NCI-H82 treated with DMSO at 0.1 percent for 48 hours (cell line): ENCODE measurements around the gene PIGC.
A peak's percentile ranks its signal among the peaks of the same experiment; 100 is the strongest.
"Not testable (repeated sequence)": the region's sequence is repeated elsewhere in the genome, so short reads cannot be mapped to it uniquely, and the experiment has no call there.

Experiments used
- DNase-seq: peaks from one replicate; lab custom pipeline; 2025; ENCODE audit not compliant: unreplicated experiment; lab: John Stamatoyannopoulos, UW

PIGC gene

GRCh38 chr1:172467446-172467845 is 23.6 kb upstream of the PIGC start:
- DNase-seq, result no peak

- DNase-seq, result no peak
Observed at GRCh38 chr1:172466795-172467407, 23.0 kb upstream of the PIGC start.

- no peak for DNase-seq
Observed at GRCh38 chr1:172465617-172466016, 21.7 kb upstream of the PIGC start.

- DNase-seq, result no peak
Observed at GRCh38 chr1:172460887-172461315, 17.0 kb upstream of the PIGC start.

GRCh38 chr1:172460177-172460576 is 16.3 kb upstream of the PIGC start:
- no peak for DNase-seq

- DNase-seq, result no peak
Observed at GRCh38 chr1:172457479-172458130, 13.7 kb upstream of the PIGC start.

- DNase-seq, result no peak
Observed at GRCh38 chr1:172456344-172456769, 12.5 kb upstream of the PIGC start.

- DNase-seq, result no peak
Observed at GRCh38 chr1:172455451-172455850, 11.6 kb upstream of the PIGC start.

GRCh38 chr1:172453607-172454006 is 9.7 kb upstream of the PIGC start:
- DNase-seq, result no peak

GRCh38 chr1:172453153-172453545 is 9.3 kb upstream of the PIGC start:
- DNase-seq, result no peak

GRCh38 chr1:172452536-172453152 is 8.8 kb upstream of the PIGC start:
- no peak for DNase-seq

- no peak for DNase-seq
Observed at GRCh38 chr1:172451002-172451443, 7.2 kb upstream of the PIGC start.

GRCh38 chr1:172450524-172450885 is 6.6 kb upstream of the PIGC start:
- no peak for DNase-seq

GRCh38 chr1:172449585-172450523 is 6.0 kb upstream of the PIGC start:
- DNase-seq, result peak; percentile 13

GRCh38 chr1:172448995-172449584 is 5.2 kb upstream of the PIGC start:
- no peak for DNase-seq

- no peak for DNase-seq
Observed at GRCh38 chr1:172447641-172448040, 3.8 kb upstream of the PIGC start.

- no peak for DNase-seq
Observed at GRCh38 chr1:172446547-172446946, 2.7 kb upstream of the PIGC start.

GRCh38 chr1:172442843-172443565 is 865 bp downstream of the PIGC start:
- DNase-seq, result no peak

- no peak for DNase-seq
Observed at GRCh38 chr1:172442404-172442803, 1.5 kb downstream of the PIGC start.

GRCh38 chr1:172437183-172437582 is 6.7 kb downstream of the PIGC start:
- not testable (repeated sequence) for DNase-seq
